Stimulated activated CD8-positive, alpha-beta memory T cell treated with anti-CD3 and anti-CD28 coated beads, Interleukin-4, amount 100 ng/mL, for 48 hours (primary cell): ENCODE results near the gene TEDDM1.

Experiments used
- DNase-seq: peaks from one replicate; pipeline ENCODE4 v3.0.0-alpha.2; 2020

The TEDDM1 gene

GRCh38 chr1:182376936-182377574 lies 23.4 kb downstream of the TEDDM1 start:
- no peak for DNase-seq

- no peak for DNase-seq
These were observed 26.2 kb downstream of the TEDDM1 start for GRCh38 chr1:182374101-182374834.

GRCh38 chr1:182370532-182370931 lies 29.9 kb downstream of the TEDDM1 start:
- no peak for DNase-seq

- DNase-seq = no peak
These were observed 31.6 kb downstream of the TEDDM1 start for GRCh38 chr1:182368903-182369302.

- no peak for DNase-seq
These were observed 32.1 kb downstream of the TEDDM1 start for GRCh38 chr1:182368358-182368757.

- no peak for DNase-seq
These were observed 32.5 kb downstream of the TEDDM1 start for GRCh38 chr1:182367926-182368325.

GRCh38 chr1:182366596-182366995 lies 33.9 kb downstream of the TEDDM1 start:
- DNase-seq = no peak

GRCh38 chr1:182359645-182360044 lies 40.8 kb downstream of the TEDDM1 start:
- no peak for DNase-seq

GRCh38 chr1:182357913-182358312 lies 42.6 kb downstream of the TEDDM1 start:
- no peak for DNase-seq

GRCh38 chr1:182357171-182357570 lies 43.3 kb downstream of the TEDDM1 start:
- no peak for DNase-seq

- DNase-seq = no peak
These were observed 44.8 kb downstream of the TEDDM1 start for GRCh38 chr1:182355723-182356098.

- DNase-seq = no peak
These were observed 48.6 kb downstream of the TEDDM1 start for GRCh38 chr1:182351790-182352364.

GRCh38 chr1:182350839-182351238 lies 49.6 kb downstream of the TEDDM1 start:
- DNase-seq = no peak

GRCh38 chr1:182348961-182349747 lies 51.3 kb downstream of the TEDDM1 start:
- no peak for DNase-seq
